ENCODE measurements around the gene TRIM47.
A peak's percentile ranks its signal among the peaks of the same experiment; 100 is the strongest.
"Not testable (repeated sequence)": the region's sequence is repeated elsewhere in the genome, so short reads cannot be mapped to it uniquely, and the experiment has no call there.

The TRIM47 gene

DNA sequence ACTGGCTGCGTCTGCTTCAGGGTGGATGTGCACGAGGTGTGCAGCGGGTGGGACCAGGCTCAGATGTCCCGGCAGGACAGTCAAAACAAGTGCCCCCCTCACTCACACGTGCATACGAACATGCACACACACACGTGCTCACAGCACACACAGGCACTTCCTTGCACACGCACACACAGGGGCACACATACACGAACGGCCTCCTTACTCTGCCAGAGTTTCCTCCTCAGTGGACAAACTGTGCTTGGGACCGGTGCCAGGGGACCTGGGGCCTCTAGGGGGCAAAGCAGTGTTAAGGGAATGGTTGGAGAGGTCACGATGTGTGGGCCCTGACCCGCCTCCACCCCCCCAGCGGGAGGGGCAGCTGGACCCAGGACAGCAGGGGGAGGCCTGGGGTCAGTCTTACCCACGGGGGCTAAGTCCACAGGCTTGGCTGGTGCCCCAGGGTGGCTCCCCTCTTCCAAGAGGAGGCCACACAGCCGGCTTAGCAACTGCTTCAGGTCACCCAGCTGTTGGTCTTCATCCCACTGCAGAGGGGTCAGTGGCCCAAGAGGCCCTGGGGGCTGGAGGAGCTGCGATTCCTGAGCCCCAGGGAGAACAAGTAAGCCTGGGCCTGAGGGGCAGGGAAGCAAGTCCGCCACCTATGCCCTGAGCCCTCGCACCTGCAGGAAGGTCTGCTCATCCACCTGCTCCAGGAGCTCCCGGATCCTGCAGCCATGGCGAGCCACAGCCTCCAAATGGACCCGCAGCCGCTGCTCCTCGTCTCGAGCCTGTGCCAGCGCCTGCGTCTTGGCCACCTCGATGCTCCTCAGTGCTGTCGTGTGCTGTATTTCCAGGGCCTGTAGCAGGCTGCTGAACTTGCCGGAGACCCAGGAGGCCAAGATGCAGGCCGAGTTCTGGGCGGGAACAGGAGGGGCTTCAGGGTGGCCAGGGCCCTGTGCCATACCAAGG lies 13.5 kb upstream of the TRIM47 start:
- no peak for DNase-seq (ENCODE audit: low read depth in 2 of 2)

DNA sequence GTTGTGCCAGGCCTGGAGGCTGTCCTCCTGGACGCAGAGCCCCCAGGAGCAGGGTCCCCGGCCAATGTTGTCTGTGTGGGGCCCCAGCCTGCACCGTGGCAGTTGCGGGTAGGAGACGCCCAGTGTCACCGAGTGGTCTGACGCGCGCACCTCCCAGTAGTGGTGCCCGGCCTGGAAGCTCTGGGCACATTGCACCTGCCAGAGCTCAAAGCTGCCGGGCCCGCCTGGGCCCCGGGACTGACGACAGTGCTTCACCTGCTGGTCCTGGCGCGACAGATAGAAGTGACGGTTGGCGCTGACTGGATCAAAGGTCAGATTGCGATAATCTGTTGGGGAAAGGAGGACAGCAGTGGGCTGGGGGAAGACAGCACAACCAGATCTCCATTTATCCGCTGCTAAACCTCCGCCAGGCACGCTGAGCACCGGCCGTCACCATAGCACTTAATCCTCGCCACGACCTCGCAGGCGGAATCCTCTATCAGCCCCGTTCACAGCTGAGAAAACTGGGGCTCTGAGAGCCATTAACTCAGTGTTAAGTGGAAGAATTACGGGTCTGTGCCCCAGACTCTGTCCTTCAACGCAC lies 12.7 kb upstream of the TRIM47 start:
- no peak for DNase-seq (ENCODE audit: low read depth in 2 of 2)

DNA sequence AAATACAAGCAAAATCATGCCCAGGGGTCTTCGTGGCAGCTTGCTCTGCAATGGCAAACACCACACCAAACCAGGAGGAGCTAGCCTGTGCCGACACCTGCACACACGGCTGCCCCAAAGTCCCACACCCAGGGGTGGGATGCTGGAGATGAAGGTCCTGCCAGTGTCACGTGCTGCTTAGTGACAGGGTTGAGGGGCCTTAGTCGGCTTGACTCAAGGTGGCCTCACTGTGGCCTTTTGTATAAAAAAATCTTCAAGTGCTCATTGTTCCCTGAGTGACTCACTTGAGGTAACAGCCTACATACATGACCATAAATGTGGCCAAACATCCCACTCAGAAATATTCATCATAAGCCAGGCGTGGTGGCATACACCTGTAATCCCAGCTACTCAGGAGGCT lies 11.1 kb upstream of the TRIM47 start:
- DNase-seq (ENCODE audit: low read depth in 2 of 2): no peak

DNA sequence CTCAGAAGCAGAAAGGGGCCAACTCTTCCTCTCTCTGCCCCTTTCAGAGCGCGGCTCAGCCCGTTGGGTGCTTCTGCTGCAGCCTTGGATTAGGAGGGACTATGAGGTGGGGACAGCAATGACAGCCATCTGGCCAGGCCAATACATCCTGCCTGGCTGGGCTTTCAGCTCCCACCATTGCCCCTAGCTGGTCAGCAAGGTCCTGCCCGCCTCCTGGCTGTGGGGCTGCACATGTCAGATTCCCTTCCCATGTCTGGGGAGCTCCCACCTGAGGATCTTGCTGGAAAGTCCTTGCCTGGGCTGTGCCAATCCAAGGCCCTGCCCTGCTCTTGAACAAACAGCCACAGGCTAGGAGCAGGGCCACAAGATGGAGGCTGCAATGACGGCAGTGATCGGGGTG lies 10.1 kb upstream of the TRIM47 start:
- no peak for DNase-seq (ENCODE audit: low read depth in 2 of 2)

DNA sequence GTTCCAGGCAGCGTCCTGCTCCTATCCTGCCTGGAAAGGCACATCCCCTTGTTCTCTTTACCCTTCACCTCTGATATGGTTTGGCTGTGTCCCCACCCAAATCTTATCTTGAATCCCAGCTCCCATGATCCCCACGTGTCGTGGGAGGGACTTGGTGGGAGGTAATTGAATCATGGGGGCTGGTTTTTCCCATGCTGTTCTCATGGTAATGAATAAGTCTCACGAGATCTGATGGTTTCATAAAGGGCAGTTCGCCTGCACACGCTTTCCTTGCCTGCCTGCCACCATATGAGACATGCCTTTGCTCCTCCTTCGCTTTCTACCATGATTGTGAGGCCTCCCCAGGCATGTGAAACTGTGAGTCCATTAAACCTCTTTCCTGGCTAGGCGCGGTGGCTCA lies 7.5 kb upstream of the TRIM47 start:
- DNase-seq (ENCODE audit: low read depth in 2 of 2): not testable (repeated sequence)

DNA sequence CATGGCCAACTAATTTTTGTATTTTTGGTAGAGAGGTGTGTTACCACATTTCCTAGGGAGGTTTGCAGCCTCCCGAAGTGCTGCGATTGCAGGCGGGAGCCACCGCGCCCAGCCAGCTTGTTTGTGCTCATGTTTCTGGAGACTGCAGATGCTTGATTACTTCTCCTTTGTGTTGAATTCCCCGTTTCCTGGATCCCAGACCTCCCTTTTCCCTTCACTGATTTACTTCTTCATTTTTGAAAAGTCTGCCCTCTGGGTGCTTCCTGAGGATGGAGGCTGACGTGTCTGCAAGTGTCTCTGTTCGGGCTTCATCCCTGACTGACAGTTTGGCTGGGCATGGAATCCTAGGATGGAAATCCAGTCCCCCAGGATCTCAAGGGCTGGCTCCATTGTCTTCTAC lies 7.0 kb upstream of the TRIM47 start:
- no peak for DNase-seq (ENCODE audit: low read depth in 2 of 2)

DNA sequence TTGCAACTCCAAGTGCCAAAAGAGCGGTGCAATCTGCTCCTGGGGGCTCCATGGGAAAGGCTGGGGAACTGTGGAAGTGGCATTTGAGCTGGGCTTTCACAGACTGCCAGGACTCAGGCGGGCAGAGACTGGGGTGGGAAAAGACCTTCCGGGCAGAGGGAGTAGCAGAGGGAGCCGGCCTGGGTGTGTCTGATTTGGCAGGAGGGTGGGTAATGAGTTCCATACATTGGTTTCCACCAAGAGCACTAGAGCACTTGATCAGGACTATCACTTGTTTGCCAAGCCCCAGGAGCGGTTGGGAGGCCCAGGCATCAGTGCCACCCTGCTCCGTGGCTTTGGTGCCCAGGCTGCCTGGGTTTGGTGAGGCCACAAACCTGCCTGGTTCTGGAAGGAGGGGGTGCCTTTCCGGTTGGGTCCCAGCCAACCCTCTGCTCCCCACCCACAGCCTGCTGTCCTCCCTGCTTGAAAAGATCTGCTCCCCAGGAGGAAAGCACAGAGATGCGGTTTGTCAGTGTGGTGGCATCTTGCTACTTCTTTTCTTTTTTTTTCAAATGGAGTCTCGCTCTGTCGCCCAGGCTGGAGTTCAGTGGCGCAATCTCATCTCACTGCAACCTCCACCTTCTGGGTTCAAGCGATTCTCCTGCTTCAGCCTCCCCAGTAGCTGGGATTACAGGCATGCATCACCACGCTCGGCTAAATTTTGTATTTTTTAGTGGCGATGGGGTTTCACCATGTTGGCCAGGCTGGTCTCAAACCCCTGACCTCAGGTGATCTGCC lies 3.5 kb upstream of the TRIM47 start:
- no peak for DNase-seq (ENCODE audit: low read depth in 2 of 2)

DNA sequence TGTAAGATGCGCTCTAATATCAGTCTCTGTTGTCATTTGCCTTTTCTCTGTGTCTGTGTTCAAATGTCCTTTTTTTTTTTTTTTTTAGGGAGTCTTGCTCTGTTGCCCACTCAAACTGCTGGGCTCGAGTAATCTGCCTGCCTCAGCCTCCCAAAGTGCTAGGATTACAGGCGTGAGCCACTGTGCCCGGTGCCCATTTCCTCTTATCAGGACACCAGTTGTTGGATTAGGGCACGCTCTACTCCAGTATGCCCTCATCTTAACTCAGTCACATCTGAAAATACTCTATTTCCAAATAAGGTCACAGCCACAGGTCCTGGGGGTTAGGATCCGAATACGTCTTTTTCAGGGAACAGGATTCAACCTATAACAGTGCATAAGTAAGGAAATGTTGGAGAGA lies 1.9 kb upstream of the TRIM47 start:
- no peak for DNase-seq (ENCODE audit: low read depth in 2 of 2)

DNA sequence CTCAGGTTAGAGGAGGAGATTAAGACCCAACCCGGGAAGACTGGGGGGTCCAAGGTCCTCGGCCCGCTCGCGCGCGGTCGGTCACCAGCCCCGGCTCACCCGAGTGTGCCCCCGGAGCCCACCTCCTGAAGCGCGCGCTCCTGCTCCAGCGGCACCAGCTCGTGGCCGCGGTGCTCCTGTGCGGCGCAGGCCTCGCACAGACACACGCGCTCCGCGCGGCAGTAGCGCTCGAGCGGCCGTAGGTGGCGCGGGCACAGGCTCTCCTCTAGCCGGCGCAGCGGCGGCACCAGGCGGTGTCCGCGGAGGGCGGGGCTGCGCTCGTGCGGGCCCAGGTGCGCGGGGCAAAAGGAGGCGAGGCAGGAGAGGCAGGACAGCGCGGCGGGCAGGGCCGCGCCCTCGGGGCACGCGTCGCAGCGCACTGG lies 618 bp downstream of the TRIM47 start:
- DNase-seq (ENCODE audit: low read depth in 2 of 2): no peak

DNA sequence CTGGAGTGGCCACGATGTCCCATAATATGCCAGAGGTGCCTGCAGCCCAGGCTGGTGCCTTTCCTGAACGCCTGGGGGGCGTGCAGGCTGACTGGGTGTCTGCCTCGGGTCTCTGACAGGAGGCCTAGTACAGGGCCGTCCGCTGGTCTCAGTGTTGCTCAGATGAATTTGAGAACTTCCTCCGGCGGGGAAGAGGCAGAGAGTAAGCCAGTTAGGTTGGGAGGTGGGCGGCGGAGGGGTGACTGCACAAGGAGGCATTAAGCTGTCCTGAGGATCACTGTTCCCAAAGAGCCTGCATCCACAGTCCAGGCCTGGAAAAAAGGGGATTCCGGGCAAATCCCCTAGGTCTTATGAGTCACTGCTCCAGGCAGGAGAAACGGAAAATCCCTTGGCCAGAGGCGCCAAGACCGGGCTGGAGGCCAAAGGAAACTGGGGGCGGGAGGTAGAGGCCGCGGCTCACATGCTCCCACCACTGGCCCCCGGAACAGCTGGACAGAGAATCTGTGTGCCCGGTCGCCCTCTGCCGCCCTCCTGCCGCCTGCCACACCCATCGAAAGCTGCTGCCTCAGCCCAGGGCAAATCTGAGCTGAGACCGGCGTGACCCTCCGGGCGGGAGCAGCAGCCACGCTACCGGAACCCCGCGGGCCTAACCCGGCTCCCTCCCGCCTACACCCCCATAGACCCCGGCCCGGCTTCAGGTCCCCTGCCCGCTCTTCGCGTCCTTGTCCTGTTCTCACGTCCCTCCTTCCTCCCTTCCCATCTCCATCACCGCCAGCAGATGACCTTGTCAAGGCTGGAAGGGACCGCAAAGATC lies 1.2 kb downstream of the TRIM47 start:
- DNase-seq (ENCODE audit: low read depth in 2 of 2): peak; percentile 55 to 57

DNA sequence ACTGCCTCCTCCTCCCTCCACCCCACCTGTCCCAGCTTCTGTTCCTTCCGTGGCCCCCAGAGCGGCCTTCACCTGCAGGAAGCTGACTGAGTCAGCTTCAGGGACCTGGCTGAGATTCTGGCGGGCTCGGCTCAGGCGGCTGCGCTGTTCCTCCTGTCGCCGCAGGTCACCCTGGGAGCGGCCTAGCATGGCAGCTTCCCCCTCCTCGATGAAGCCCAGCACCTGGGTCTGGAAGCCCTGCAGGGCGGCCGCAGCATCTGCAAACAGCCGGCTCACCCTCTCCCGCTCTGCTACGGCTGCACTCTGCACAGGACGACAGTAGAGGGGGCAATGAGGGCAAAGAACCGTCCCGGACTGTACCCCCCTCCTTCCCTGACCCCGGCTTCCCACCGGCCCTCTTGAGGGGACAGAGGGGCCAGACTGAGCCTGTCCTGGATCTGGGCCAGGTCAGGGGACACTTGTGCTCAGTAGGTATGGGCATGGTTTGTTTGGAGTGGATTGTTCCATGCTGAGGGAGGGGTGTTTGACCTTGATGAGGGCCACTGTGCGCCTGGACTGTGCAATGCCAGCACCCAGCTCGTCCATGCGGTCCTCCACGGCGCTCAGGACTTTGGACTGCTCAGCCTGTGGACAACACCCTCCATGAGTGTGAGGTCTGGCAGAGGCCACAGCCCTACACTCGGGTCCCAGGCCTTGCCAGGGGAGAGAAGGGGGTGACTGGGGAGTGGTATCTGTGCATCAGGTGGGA lies 2.0 kb downstream of the TRIM47 start:
- DNase-seq (ENCODE audit: low read depth in 2 of 2): no peak

DNA sequence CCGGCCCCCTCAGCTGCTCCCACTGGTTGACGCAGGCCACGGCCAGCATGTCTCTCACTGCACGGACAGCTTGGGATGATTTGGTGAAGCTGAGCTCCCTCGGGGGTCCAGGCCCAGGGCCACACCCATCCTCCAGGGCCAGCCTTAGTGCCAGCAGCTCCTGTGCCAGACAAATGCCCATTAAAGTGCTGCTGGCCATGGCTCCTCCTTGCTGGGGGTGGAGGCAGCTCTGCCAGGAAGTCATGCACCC lies 2.5 kb downstream of the TRIM47 start:
- DNase-seq (ENCODE audit: low read depth in 2 of 2): no peak

DNA sequence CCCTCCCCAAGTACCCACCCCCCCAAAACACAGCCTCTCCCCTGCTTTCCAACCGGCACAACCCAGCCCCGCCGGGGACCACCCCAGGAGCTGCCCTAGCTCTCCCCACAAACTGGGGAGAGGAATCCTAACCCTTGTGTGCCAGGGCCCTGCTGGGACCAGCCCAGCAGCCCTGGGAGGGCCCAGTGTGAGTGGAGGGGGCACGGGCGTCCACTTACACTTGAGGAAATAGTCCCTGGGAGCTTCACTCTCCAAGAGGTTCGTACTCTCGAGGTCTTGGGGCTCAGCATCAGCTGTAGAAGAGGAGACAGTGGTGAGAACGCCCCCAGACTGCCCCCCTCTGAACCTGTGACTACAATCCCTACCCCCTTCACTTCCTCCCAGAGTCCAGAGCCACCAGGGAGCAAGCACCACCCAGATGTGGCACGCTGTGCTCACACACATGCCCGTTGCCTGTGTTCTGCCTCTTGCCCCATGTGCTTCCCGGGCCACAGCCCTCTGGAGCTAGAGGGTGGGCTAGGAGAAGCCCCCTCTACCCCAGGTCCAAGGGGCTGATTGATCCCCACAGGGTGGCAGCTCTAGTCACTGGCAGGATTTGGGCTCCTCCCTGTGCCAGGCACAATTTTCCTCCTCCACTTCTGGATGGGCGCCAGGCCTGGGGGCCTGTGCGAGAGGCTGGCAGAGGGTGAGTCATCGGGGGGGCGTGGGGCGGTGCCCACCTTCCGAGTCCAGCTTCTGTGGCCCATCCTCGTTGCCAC lies 3.0 kb downstream of the TRIM47 start:
- no peak for DNase-seq (ENCODE audit: low read depth in 2 of 2)

DNA sequence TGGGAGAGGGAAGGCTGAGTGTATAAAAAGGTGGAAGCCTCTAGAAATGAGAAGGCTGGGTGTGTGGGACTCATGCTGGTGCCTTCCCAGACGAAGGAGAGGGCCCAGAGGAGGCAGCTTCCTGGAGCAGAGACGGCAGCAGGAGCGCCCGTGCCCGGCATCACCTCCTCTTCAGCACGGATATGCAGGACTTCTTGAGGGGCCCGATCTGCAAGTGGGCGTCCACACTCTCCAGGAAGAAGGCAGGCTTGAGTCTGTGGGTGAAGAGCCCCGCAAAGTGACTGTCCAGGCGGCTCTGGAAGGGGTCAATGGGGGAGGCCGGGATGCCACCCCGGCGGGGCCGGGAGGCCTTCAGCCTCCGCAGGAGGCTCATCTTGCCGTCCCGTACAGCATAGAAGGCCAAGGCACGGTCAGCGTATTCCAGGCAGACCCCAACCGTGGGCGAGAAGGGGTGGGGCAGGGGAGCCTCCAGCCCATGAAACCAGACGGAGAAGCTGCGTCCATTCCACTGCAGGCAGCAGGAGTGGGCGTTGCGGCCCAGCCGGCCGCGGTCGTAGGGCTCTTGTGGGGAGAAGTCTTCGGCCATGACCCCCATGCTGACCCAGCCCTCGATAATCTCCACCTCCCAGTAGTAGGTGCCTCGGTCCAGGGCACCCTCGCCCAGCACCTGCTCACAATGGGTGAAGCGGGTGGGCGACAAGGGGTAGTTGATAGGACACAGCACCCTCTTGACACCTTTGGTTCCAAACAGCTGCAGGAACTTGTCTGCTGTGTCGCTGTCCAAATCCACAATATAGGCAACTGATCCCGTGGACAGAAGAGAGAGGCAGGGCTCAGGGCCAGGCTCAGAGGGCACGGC lies 3.8 kb downstream of the TRIM47 start:
- DNase-seq (ENCODE audit: low read depth in 2 of 2): no peak

DNA sequence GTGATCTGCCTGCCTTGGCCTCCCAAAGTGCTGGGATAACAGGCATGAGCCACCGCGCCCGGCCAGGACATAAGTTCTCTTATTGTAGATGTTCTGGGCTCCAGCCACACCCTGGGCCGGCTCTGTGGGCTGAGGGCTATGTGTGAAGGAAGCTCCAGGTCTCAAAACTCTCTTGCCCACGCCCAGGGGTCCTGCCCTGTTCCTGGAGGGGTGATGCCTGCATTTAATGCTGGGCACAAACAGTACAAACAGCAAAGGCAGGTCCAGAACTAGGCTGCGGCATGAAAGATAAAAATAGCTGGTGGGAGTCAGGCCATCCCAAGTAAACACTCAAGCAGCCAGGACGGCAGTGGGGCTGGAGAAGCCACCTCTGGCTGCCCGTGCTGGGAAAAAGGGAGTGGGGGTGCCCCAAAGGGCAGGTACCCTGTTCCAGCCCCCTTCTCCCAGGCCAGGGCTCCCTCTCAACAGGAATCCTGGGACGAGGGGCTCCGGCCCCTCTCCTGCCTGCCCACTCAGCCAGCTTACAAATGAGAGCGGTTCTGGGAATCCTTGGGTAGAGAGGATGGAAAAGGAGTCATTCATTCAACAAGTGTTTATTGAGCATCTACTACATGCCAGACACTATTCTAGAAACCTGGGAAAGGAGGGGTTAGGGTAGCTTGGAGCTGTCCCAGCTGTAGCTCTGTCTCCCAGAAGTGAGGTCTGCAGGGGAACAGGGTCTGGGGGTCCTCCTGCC lies 4.6 kb downstream of the TRIM47 start:
- no peak for DNase-seq (ENCODE audit: low read depth in 2 of 2)

DNA sequence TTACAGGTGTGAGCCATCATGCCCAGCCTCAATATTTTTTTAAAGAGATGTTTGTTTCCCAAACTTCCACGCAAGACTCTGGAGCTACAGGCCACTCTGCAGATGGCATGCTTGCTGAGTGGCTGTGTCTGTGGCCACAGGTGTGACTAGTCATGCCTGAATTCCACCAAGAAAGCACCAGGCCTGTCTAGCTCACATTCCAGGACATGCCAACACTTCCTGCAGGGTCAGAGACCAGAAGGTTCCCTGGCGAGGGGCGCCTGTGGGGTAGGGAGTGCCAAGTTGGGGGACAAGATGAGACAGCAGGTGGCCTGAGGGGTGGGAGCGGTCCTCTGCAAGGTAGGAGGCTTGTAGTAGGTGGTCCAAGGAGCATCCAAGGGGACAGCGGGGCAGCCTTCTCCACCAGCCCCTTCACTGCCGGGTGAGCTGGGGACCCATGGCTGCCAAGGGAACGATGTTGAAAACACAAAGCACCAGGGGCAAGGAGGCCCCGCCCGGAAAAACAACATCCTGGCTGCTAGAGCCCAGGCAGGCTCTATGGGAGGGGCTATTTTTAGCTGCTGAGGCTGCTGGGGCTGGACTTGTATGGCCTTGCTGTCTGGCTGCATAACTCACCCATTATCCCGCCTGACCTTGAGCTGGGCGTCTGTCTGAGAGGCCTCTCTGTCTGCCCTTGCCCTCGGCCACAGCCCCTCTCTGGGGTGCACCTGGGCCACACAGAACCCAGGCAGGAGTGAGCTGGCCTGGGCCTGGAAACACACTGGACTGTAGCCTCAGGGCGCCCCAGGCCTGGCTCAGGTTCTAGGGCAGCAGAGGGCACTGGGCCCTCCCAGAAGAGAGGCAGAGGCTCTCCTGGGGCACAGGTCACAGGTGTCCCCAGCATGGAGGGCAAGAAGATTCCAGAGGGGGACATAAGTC lies 5.7 kb downstream of the TRIM47 start:
- no peak for DNase-seq (ENCODE audit: low read depth in 2 of 2)

DNA sequence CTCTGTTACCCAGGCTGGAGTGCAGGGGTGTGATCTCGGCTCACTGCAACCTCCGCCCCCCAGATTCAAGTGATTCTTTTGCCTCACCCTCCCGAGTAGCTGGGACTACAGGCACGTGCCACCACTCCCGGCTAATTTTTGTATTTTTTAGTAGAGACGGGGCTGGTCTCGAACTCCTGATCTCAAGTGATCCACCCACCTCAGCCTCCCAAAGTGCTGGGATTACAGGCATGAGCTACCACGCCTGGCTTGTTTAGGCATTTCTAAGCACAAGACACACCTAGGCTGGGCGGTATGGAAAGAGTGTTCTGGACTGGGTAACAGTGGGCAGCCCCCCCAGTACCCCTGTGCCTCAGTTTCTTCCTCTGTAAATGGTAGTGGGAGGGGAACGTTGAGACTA lies 8.2 kb downstream of the TRIM47 start:
- not testable (repeated sequence) for DNase-seq (ENCODE audit: low read depth in 2 of 2)
